D721Med (cell line): Measurements from ENCODE around the gene KLF15.

Source experiments
- DNase-seq: peaks from one replicate; pipeline ENCODE4 v3.0.0; 2011; ENCODE audit warnings: low spot score; ENCODE audit not compliant: insufficient read length
- FAIRE-seq: peaks from 2 replicates; lab custom pipeline; 2011; peaks lifted over from hg19 to GRCh38; lab: Jason Lieb, UNC
- CTCF ChIP-seq: IDR thresholded peaks from 2 replicates; pipeline ENCODE4 v1.5.1; 2012; ENCODE audit warnings: mild to moderate bottlenecking, control low read depth; ENCODE audit not compliant: insufficient read depth; ENCODE audit errors: missing control alignments

KLF15 gene

DNA sequence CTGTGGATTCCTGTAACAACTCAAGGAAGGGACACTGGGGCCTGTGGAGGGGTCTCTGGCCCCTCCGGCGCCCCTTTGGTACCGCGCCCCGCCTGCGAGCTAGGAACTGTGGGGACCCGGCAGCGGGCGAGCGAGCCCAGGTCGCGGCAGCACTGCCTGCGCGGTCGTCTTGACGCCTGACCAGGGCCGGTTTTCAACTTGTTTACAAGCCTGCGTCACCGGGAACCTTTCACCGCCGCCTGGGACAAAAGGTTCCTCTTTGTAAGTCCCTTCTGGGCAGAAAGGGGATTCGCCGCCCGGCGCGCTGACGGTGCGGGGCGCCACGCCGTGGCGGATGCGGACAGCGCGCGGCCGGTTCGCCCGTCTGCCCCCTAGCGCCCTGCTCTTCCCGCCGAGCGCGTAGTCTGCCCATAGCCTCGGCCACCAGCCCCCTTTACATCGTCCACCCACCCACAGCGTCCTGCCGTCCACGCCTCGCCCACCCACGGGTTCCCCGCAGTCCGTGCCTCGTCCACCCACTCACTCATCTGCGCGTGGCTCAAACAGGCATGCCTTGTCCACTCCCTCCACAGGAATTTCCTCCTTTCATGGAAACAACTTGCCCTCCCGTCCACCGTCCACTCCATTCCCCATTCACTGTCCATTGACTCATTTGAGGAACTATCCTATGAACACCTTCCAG is 32.0 kb upstream of the KLF15 start:
- no peak for FAIRE-seq
- TF ChIP-seq CTCF = peak; percentile 89
- DNase-seq = peak; percentile 55

DNA sequence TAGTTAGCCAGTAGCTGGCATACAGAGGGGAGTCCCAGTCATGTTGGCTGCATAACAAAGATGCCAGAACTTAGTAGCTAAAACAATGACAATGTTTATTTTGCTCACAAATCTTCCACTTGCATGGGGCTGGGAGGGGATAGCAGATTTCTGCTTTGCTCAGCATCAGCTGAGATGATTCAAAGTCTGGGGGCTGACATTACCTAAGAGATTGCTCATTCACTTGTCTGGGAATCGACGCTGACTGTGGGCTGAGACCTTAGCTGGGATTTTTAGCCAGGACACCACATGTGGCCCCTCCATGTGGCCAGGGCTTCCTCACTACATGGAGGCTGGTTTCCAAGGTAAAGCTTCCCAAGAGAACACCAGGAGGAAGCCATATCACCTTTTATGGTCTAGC is 24.8 kb upstream of the KLF15 start:
- TF ChIP-seq CTCF = no peak
- FAIRE-seq = no peak
- no peak for DNase-seq

DNA sequence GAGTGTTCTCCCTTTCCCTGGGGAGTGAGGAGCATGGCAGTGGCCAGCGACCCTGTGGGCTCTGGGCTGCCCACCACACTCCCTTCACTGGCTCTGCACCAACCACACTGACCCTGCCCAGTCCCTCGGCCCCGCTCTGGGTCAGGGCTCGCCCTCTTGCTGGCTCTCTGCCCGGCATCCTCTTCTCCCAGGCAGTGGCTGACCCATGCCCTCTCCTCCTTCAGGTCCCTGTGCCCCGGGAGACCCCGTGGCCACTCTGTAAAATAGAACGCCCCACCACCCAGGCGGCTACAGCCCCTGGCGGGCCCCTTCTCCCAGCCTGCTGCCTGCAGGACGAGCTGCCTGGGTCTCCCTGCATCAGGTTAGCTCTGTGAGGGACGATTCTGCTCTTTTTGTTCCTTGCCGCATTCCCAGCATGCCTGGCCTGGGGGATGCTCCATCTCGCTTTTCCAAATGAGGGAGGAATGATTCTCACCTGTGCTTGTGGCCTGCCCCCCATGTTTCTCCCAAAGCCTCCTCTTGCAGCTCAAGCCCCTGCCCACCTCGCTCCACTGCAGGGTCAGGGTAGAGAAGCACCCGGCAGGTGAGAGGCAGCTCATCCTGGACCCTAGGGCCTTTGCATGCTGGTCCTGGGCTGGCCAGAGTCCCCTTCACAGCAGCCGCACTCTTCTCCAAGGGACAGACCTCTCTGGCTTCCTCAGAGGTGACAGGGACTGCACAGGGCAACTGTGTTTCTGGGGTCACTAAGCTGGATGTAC is 23.0 kb upstream of the KLF15 start:
- TF ChIP-seq CTCF = no peak
- no peak for DNase-seq
- no peak for FAIRE-seq

DNA sequence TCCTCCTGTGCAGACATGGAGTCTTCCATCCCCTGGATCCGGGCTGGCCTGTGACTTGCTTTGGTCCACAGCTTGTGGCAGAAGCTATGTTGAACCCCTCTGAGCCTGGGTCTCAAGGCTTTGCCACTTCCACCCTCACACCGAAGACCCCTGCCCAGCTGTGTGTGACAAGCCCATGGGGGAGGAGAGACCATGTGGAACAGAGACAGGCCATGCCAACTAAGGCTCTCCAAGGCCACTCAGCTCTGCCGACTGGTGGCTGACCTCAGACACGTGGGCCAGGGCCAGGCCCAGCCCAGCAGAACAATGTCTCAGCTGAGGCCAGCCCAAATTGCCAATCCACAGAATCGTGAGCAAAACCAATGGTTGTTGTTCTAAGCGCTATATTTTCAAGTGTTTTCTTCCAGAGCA is 21.1 kb upstream of the KLF15 start:
- DNase-seq = no peak
- no peak for TF ChIP-seq CTCF
- FAIRE-seq = no peak

DNA sequence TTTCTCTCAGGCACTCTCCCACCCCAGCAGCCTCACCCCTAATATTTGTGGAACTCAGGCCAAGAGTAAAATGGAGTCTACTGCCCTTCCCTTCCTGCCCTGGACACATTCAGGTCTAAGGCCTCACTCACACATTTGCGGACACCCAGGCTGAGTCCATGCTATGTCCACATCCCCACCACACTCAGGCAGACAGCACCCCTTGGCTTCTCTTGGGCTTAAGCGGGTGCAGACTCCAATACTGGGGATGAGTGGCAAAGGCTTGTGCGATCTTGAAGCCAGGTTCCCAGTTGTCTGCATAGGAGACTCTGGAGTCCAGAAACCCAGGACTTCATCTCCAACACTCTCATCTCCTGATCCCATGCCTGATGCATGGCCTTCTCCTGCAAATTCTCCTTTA is 20.0 kb upstream of the KLF15 start:
- FAIRE-seq (no peak), DNase-seq (no peak)
- no peak for TF ChIP-seq CTCF

DNA sequence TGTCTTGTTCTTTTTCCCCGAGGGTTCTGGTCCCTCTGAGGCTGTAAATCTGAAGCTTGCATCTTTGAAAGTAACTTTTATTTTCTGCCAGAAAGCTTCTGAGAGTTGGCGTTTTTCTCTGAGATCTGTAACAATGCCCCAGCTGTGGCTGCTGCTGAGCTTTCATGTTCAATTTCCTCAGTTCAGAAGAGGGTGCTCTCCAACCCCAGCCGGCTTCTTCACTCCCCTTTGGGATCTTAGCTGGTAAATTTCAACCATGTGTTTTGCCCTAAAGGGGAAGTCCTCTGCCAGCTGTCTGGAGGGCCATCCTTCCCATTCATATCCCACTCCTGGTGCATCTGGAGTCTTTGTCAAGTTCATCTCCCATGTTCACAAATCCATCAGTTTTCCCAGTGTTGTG is 19.2 kb upstream of the KLF15 start:
- DNase-seq (no peak), FAIRE-seq (no peak)
- no peak for TF ChIP-seq CTCF

GRCh38 chr3:126375835-126376331 is 18.7 kb upstream of the KLF15 start:
- DNase-seq (no peak), FAIRE-seq (no peak)
- no peak for TF ChIP-seq CTCF
